ENCODE results near the gene HUNK. TPM values are rescaled to one million over a fixed set of nuclear protein-coding genes. Genes with fewer than 3 reads are reported as not detected.
"Not testable (repeated sequence)": the region's sequence is repeated elsewhere in the genome, so short reads cannot be mapped to it uniquely, and the experiment has no call there.

HUNK gene
- total RNA-seq, 1 experiment from 2014 or later = 0.67 TPM

- no peak for DNase-seq (ENCODE audit: extremely low read depth, low read depth)
Observed at GRCh38 chr21:31869750-31870149, 3.1 kb upstream of the HUNK start.

GRCh38 chr21:31870472-31871193 lies 2.2 kb upstream of the HUNK start:
- no peak for DNase-seq (ENCODE audit: extremely low read depth, low read depth)

- not testable (repeated sequence) for DNase-seq (ENCODE audit: extremely low read depth, low read depth)
Observed at GRCh38 chr21:31871371-31871770, 1.4 kb upstream of the HUNK start.

DNA sequence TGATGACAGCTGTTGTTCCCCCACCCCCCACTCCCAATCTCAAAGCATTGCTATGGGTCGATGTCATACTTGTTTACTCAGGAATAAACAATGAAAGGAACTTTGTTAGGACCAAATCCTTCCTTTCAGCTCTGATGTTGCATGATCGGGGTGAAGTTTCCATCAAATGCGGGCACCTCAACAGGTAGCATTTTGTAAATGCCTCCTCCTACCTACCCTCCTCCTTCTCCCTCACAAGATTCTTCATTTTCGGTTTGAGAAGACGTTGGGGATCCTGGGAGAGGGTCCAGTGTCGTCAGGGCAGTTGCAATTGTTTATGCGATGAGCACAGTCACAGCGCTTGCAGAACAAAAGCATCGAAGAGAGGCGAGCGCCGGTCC lies 758 bp upstream of the HUNK start:
- no peak for DNase-seq (ENCODE audit: extremely low read depth, low read depth)

- DNase-seq (ENCODE audit: extremely low read depth, low read depth) = no peak
Observed at GRCh38 chr21:31873275-31873695, 465 bp downstream of the HUNK start.

- DNase-seq (ENCODE audit: extremely low read depth, low read depth) = no peak
Observed at GRCh38 chr21:31873696-31874599, 1.1 kb downstream of the HUNK start.

GRCh38 chr21:31874812-31875212 lies 2.0 kb downstream of the HUNK start:
- DNase-seq (ENCODE audit: extremely low read depth, low read depth) = no peak

GRCh38 chr21:31875496-31876015 lies 2.7 kb downstream of the HUNK start:
- DNase-seq (ENCODE audit: extremely low read depth, low read depth) = no peak

GRCh38 chr21:31877463-31877957 lies 4.7 kb downstream of the HUNK start:
- no peak for DNase-seq (ENCODE audit: extremely low read depth, low read depth)

GRCh38 chr21:31878831-31879230 lies 6.0 kb downstream of the HUNK start:
- DNase-seq (ENCODE audit: extremely low read depth, low read depth) = no peak

GRCh38 chr21:31879241-31879650 lies 6.4 kb downstream of the HUNK start:
- no peak for DNase-seq (ENCODE audit: extremely low read depth, low read depth)

- DNase-seq (ENCODE audit: extremely low read depth, low read depth) = no peak
Observed at GRCh38 chr21:31879911-31880310, 7.1 kb downstream of the HUNK start.

GRCh38 chr21:31880816-31881215 lies 8.0 kb downstream of the HUNK start:
- no peak for DNase-seq (ENCODE audit: extremely low read depth, low read depth)

- no peak for DNase-seq (ENCODE audit: extremely low read depth, low read depth)
Observed at GRCh38 chr21:31882711-31883110, 9.9 kb downstream of the HUNK start.

- DNase-seq (ENCODE audit: extremely low read depth, low read depth) = no peak
Observed at GRCh38 chr21:31885146-31885545, 12.3 kb downstream of the HUNK start.

DNA sequence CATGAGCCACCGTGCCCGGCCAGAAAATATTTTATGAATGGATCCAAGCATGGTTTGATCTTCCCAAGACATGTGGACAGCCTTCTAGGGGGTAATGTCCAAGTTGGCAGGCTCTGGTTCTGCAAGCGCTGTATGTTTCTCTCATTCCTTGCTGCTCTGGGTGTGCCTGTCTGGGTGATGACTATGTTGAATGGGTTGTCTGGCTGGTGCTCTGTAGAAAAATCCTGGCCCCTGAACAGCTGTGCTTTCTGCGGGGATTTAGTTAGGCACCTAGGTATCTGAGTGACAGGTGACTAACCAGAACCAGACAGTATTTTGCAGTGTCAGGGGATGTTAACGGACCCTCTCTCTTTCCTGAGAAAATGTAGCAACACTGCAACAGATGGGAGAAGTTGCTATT lies 14.1 kb downstream of the HUNK start:
- no peak for DNase-seq (ENCODE audit: extremely low read depth, low read depth)

DNA sequence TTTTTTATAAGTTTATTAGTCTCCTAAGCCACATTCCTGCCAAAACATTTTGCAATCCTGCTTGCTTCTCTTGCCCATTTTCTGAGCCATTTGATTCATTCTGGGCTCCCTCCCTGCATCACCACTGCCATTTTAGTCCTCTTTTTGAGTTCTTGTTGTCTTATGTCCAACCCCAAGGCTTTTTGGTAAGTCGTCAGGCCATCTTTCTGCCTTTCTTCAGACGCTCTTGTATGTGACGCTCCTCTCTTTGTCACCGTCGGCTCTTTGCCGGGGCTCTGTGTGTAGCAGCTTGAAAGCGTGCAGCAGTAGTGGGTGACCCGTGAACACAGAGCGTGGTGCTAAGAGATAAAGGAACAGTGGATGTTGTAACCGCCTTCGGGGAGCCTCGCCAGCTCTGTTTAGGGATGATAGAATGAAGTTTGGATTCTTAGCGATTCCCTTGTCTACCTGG lies 14.6 kb downstream of the HUNK start:
- DNase-seq (ENCODE audit: extremely low read depth, low read depth) = no peak

DNA sequence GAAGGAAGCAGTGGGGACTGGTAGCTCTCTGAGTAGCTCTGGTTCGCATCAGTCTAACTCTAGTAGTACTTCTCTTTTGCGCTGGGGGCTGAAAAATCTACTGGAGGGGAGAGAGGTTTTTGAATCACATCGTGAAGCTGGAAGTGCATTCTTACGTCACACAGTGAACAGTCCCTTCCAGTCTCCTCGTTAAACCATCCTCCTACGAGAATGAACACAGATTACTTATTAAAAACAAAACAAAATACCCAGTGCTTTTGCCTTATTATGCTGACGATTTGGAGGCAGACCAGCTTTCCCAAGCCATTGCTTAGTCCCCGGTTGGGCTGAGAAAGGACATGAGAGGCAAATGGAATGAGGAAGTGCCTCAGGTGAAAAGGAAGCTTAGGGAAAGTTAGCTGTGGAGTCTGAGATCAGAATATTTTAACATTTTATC lies 16.1 kb downstream of the HUNK start:
- no peak for DNase-seq (ENCODE audit: extremely low read depth, low read depth)

- no peak for DNase-seq (ENCODE audit: extremely low read depth, low read depth)
Observed at GRCh38 chr21:31889460-31889859, 16.6 kb downstream of the HUNK start.

- no peak for DNase-seq (ENCODE audit: extremely low read depth, low read depth)
Observed at GRCh38 chr21:31892686-31893085, 19.9 kb downstream of the HUNK start.

DNA sequence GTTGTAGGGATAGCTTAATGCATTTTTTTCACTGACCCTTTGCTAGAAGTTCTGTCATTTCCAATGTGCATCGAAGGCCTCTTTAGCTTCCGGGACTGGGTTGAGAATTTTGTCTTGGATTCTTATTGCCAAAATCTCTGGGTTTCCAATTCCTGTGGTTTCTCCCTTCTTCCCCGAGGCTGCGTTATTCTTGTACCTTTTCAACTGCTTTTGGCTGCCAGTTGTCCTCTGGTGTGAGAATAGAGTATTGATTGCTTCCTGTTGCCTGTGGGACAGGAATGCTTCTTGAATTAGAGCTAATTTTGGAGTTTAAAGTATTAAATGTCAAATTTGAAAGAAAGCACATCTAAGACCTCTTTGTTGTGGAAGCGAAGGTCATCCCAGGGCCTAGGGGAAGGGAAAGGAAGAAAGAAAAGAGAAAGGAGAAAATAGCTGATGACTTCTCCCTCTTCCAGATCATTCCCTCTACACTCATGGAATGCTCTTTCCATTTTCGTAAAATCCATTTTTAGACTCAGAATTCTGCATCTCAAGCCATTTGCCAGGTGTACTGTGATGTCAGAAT lies 21.1 kb downstream of the HUNK start:
- no peak for DNase-seq (ENCODE audit: extremely low read depth, low read depth)

All from NCI-H460 (cell line).